HepG2 (cell line): ENCODE data around the gene SLC15A2.

Experiments
- ATF3 ChIP-seq: sonication (generic); formaldehyde crosslinking; IDR thresholded peaks from 2 replicates; pipeline ENCODE4 v1.4.0; 2020; ENCODE audit warnings: missing genetic modification reagents
- ELF4 ChIP-seq: sonication (generic); formaldehyde crosslinking; IDR thresholded peaks from 2 replicates; pipeline ENCODE4 v1.5.0; 2020; ENCODE audit warnings: missing genetic modification reagents, mild to moderate bottlenecking, moderate library complexity, borderline replicate concordance
- POLR2G ChIP-seq: fragments of 200-400 bp; formaldehyde crosslinking; IDR thresholded peaks from 2 replicates; pipeline ENCODE4 v1.6.1; 2018; ENCODE audit warnings: mild to moderate bottlenecking, low read depth, low read length, moderate library complexity
- RAD21 ChIP-seq: fragments of 450-650 bp; formaldehyde crosslinking; IDR thresholded peaks from 2 replicates; pipeline ENCODE4 v1.5.0; 2020; ENCODE audit warnings: mild to moderate bottlenecking
- ZFP36L1 ChIP-seq: sonication (generic); formaldehyde crosslinking; IDR thresholded peaks from 2 replicates; pipeline ENCODE4 v1.8.0; 2022; ENCODE audit warnings: mild to moderate bottlenecking, missing genetic modification reagents, moderate library complexity
- ZNF557 ChIP-seq: sonication (generic); formaldehyde crosslinking; IDR thresholded peaks from 2 replicates; pipeline ENCODE4 v1.4.0; 2020; ENCODE audit warnings: missing genetic modification reagents
- ZSCAN22 ChIP-seq: sonication (generic); formaldehyde crosslinking; IDR thresholded peaks from 2 replicates; pipeline ENCODE4 v1.4.0; 2020; ENCODE audit warnings: mild to moderate bottlenecking, missing genetic modification reagents
- TF ChIP-seq, protein P1 (sequence below): sonication (generic); formaldehyde crosslinking; IDR thresholded peaks from 2 replicates; pipeline ENCODE4 v1.5.0; 2020; ENCODE audit warnings: mild to moderate bottlenecking, missing genetic modification reagents, moderate library complexity
- TF ChIP-seq, protein P2 (sequence below), 2 experiments: IDR thresholded peaks; 2 replicates each; pipeline ENCODE4 v1.6.1; 2011 to 2012; ENCODE audit warnings: low read length in 2 of 2, borderline replicate concordance in 1 of 2, low read depth in 1 of 2, mild to moderate bottlenecking in 1 of 2, moderate library complexity in 1 of 2
- TF ChIP-seq, protein P3 (sequence below): fragments of 450-650 bp; IDR thresholded peaks from 2 replicates; pipeline ENCODE4 v1.6.1; 2017

DNA sequence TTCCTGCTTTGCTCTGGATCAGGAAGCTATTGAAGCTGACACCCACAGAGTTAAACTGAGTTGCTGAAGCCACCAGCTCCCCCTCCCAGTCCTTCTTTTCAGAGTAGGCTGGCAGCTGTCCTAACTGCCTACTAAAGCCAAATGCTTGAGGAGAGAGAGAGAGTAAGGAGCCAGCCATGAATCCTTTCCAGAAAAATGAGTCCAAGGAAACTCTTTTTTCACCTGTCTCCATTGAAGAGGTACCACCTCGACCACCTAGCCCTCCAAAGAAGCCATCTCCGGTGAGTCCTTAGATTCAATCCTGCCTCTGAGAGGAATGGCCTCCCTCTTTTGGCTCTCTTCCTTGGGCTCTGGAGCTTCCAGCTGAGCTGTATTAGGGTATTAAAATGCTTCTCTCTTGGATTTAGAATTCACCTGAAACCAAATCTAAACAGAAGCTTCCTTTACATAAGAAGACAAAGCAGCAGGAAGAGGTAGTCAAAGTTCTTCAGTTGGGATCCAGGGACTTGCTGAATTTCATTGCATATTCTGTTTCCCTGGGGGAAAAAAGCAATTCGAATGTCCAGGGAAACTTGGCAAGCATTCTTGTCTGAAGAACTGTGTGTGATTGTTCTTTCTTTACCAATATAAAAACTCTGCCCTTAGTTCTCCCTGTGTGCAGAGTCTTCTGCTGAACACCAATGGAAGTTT is at the start of gene SLC15A2:
- TF ChIP-seq, protein P1, sequence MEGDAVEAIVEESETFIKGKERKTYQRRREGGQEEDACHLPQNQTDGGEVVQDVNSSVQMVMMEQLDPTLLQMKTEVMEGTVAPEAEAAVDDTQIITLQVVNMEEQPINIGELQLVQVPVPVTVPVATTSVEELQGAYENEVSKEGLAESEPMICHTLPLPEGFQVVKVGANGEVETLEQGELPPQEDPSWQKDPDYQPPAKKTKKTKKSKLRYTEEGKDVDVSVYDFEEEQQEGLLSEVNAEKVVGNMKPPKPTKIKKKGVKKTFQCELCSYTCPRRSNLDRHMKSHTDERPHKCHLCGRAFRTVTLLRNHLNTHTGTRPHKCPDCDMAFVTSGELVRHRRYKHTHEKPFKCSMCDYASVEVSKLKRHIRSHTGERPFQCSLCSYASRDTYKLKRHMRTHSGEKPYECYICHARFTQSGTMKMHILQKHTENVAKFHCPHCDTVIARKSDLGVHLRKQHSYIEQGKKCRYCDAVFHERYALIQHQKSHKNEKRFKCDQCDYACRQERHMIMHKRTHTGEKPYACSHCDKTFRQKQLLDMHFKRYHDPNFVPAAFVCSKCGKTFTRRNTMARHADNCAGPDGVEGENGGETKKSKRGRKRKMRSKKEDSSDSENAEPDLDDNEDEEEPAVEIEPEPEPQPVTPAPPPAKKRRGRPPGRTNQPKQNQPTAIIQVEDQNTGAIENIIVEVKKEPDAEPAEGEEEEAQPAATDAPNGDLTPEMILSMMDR (CRISPR knock-in tag), result no peak
- TF ChIP-seq ATF3 (no peak), RAD21 (no peak), ZNF557 (CRISPR knock-in tag) (no peak), ZSCAN22 (CRISPR knock-in tag) (no peak), POLR2G (no peak), ELF4 (CRISPR knock-in tag) (no peak), ZFP36L1 (no peak)
- TF ChIP-seq, protein P2, sequence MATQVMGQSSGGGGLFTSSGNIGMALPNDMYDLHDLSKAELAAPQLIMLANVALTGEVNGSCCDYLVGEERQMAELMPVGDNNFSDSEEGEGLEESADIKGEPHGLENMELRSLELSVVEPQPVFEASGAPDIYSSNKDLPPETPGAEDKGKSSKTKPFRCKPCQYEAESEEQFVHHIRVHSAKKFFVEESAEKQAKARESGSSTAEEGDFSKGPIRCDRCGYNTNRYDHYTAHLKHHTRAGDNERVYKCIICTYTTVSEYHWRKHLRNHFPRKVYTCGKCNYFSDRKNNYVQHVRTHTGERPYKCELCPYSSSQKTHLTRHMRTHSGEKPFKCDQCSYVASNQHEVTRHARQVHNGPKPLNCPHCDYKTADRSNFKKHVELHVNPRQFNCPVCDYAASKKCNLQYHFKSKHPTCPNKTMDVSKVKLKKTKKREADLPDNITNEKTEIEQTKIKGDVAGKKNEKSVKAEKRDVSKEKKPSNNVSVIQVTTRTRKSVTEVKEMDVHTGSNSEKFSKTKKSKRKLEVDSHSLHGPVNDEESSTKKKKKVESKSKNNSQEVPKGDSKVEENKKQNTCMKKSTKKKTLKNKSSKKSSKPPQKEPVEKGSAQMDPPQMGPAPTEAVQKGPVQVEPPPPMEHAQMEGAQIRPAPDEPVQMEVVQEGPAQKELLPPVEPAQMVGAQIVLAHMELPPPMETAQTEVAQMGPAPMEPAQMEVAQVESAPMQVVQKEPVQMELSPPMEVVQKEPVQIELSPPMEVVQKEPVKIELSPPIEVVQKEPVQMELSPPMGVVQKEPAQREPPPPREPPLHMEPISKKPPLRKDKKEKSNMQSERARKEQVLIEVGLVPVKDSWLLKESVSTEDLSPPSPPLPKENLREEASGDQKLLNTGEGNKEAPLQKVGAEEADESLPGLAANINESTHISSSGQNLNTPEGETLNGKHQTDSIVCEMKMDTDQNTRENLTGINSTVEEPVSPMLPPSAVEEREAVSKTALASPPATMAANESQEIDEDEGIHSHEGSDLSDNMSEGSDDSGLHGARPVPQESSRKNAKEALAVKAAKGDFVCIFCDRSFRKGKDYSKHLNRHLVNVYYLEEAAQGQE (IDR thresholded peaks at IDR 0.05; ENCODE audit: borderline replicate concordance in 1 of 2, low read depth in 1 of 2, low read length in 2 of 2), result no peak
- TF ChIP-seq, protein P3, sequence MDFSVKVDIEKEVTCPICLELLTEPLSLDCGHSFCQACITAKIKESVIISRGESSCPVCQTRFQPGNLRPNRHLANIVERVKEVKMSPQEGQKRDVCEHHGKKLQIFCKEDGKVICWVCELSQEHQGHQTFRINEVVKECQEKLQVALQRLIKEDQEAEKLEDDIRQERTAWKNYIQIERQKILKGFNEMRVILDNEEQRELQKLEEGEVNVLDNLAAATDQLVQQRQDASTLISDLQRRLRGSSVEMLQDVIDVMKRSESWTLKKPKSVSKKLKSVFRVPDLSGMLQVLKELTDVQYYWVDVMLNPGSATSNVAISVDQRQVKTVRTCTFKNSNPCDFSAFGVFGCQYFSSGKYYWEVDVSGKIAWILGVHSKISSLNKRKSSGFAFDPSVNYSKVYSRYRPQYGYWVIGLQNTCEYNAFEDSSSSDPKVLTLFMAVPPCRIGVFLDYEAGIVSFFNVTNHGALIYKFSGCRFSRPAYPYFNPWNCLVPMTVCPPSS, result no peak
